Kidney glomerular epithelial cell (primary cell): ENCODE data around the gene SLC34A3.

Experiments
- DNase-seq: peaks from one replicate; lab custom pipeline; 2025; lab: John Stamatoyannopoulos, UW

Gene SLC34A3

GRCh38 chr9:137195525-137196220, 35.0 kb upstream of the SLC34A3 start:
- DNase-seq, result no peak

GRCh38 chr9:137198051-137198901, 32.4 kb upstream of the SLC34A3 start:
- no peak for DNase-seq

- DNase-seq, result no peak
These were observed 31.8 kb upstream of the SLC34A3 start for GRCh38 chr9:137198902-137199283.

GRCh38 chr9:137199411-137200121, 31.1 kb upstream of the SLC34A3 start:
- no peak for DNase-seq

GRCh38 chr9:137200311-137201204, 30.1 kb upstream of the SLC34A3 start, which contains the start of gene TPRN:
Gene TPRN, minus strand, starts transcription at chr9:137200741. Its CDS starts 30 bp downstream, at chr9:137200711.
- peak; percentile 98 for DNase-seq

DNA sequence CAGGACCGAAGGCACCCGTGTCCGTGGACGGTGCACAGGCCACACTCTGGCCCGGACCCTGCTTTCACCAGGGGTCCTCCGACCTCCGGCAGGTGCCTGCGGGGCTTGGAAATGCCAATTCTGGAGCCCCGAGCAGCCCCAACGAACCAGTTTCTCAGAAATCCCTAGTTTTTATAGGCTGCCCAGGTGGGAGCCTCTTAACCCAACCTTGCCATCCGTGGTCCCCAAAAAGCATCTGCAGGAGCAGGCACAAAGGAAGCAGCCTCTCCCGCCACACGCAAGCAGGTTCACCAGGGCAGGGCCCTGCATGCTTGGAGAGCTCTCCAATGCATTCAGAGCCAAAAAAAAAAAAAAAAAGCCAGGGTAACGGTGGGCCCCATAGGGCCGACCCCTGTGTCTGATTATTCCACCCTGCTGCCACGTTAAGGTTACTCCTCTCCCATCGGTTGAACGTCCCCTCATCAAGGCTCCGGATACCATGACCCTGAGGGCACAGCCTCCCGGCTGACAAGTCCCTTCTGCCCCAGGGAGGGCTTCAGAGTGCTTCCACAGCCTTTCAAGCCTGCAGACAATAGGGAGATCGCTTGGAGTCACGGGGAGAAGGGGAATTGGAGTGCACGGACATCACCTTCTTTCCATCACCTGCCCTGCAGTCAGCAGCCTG, 29.4 kb upstream of the SLC34A3 start:
- DNase-seq, result no peak

DNA sequence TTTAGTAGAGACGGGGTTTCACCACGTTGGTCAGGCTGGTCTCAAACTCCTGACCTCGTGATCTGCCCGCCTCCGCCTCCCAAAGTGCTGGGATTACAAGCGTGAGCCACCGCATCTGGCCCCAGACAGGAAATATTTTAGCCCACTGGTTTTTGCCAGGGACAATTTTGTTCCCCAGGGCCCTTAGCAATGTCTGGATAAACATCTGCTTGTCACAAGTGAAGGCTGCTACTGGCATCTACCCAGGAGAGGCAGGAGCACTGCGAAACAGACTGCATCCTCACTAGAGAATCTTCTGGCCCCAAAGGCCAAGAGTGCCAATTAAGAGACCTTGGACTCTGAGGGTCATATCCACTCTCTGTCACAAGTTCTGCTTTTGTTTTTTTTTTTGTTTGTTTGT, 27.7 kb upstream of the SLC34A3 start:
- no peak for DNase-seq

DNA sequence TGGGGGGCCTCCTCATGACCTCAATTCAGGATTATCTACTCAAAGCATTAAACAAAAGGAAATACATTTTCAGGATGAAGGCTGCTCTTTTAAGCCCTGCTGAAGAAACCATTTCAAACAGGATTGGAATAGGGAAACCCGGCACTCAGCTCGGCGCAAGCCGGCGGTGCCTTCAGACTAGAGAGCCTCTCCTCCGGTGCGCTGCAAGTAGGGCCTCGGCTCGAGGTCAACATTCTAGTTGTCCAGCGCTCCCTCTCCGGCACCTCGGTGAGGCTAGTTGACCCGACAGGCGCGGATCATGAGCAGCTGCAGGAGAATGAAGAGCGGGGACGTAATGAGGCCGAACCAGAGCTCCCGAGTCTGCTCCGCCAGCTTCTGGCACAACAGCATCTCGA, 26.0 kb upstream of the SLC34A3 start:
- DNase-seq, result no peak

GRCh38 chr9:137205126-137206069, 25.3 kb upstream of the SLC34A3 start, which contains the start of the genes NDOR1 and TMEM203:
Gene NDOR1, plus strand, starts transcription at chr9:137205700. Its CDS starts 78 bp downstream, at chr9:137205778.
Gene TMEM203, minus strand, starts transcription at chr9:137205648. Its CDS starts 234 bp downstream, at chr9:137205414.
- DNase-seq, result peak; percentile 64

- no peak for DNase-seq
These were observed 24.1 kb upstream of the SLC34A3 start for GRCh38 chr9:137206602-137207001.

GRCh38 chr9:137211532-137211931, 19.2 kb upstream of the SLC34A3 start:
- DNase-seq, result no peak

DNA sequence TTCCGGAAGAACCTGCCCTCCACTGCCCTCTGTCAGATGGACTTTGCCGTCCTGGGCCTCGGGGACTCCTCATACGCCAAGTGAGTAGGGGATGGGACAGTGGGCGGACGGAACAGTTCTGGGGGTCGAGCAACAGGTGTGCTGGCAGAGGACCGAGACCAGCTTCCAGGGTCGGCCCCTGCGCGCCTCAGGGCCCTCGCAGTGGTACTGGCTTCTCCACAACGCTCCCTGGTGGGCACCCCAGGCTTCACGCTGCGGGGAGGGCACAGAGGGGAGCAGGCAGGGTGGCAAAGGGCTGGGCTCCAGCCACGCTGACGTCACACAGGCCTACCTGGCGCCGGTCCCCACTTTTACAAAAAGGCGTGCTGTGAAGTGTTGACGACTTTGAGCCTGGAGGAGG, 18.2 kb upstream of the SLC34A3 start:
- no peak for DNase-seq

- DNase-seq, result no peak
These were observed 17.3 kb upstream of the SLC34A3 start for GRCh38 chr9:137213160-137214060.

GRCh38 chr9:137214620-137215019, 16.1 kb upstream of the SLC34A3 start:
- no peak for DNase-seq

DNA sequence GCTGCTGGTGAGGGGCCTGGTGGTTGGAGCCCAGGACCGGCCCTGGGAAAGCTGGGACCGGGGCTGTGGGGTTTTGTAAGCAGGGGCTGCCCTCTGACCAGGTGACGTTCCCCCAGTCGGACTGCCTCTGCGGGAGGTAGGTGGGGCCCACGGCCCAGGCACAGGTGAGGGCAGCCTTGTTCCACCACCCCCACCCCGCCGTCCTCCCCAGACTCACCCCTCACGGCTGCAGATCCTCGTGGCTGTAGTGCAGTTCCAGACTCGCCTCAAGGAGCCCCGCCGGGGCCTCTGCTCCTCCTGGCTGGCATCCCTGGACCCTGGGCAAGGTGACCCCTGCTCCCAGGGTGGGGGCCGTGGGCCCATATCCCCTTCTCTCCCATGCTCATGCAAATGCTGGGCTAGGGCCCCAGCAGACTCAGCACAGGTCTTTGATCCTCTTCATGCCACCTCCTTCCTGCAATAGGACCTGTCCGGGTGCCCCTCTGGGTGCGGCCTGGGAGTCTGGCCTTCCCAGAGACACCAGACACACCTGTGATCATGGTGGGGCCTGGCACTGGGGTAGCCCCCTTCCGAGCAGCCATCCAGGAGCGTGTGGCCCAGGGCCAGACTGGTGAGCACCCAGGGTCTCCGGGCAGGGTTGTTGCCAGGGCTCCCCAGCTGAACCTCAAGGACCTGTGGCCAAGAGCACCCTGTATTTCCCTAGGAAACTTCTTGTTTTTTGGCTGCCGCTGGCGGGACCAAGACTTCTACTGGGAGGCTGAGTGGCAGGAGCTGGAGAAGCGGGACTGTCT, 15.3 kb upstream of the SLC34A3 start:
- no peak for DNase-seq

DNA sequence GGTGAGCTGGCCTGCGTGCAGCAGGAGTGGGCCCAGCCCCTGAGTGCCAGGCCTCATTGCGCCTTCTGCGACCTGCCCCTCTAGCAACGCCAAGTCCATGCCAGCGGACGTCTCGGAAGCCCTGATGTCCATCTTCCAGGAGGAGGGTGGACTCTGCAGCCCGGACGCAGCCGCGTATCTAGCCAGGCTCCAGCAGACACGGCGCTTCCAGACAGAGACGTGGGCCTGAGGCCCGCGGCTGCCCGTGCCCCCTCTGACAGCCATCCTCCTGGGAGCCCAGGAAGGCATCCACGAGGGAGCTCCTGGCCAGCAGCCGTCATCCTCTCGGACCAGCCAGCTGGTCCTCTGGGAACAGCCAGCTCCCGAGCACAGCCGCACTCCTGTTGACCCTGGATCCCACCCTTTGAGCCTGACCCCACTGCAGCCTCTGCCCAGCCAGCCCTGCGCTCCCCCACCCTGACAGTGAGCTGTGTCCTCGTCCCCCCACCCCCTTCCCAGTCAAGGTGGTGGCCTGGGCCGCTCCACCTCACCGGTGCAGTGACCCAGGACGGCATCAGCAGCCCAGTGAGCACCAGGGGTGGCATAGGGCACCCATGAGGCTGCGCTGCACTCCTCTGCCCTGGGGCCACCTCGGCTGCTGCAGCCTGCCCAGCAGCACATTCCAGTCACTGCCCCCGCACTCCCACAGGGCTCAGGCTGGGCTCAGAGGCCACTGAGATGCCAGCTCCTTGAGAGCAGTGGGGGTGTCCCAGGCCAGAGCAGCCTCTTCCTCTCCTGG, 14.3 kb upstream of the SLC34A3 start:
- no peak for DNase-seq
